Suppressor macrophage treated with lipopolysaccharide for 4 hours (primary cell): Measurements from ENCODE around the gene MAD1L1.
"Not testable (repeated sequence)": the region's sequence is repeated elsewhere in the genome, so short reads cannot be mapped to it uniquely, and the experiment has no call there.

Source experiments
- DNase-seq: peaks from one replicate; pipeline ENCODE4 v3.0.0-alpha.2; 2020

Gene MAD1L1

DNA sequence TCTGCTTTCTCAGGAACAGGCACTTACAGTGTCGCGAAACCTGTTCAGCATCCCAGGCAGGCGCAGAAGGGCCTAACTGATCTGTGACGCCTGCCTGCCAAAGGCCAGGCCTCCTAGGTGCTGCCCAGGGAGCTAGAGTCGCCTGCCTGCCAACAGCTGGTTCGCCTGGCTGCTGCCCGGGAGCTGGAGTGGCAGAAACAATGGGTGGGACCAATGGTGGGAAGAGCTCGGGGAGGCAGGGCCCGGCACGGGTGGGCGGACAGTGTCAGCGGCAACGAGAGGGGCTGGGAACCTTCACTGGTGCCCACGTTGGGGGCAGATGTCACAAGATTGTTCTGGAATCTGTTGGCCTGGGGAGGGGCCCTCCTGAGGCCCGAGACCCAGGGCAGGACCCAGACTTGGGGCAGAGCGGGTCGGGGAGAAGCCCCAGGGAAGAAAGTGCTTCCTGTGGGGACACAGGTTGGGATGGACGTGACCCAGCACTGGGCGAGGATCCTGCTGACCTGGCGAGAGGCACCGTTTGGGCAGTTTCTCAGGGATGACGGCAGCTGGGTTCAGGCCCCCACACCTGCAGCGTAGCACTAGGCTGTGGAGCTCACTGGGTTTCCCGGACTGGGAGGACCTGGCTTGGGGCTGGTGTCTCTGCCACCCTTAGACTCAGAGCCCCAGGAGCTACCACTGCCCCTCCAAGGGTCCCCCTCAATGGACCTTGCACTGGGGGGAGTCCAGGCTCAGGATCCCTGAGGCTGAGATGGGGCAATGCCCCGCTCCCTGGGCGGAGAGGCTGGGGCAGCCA, 380.8 kb downstream of the MAD1L1 start:
- DNase-seq, result no peak

DNA sequence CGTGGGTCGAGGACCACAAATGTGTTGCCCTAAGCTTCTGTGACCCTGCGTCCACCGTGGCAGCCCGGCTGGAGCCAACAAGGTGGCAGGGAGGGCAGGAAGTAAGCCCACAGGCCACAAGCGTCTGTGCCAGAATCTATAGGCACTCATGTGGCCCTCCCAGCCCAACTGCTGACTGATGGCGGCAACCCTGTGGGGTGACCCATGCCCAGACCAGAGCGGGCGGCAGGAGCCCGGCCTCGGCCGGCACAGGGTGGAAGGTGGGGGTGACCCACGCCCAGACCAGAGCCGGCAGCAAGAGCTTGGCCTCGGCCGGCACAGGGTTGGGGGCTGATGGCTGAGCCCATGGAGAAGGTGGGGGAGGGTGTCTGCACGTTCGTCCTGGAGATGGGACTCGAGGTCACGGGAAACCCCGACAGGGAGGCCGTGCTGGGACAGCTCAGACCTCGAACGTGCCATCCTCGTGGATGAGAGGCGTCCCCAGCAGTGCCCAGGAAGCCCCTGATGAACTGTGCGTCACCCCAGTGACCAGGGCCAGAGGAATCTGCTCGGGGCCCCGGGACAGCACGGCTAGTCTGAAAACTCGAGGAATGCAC, 381.7 kb downstream of the MAD1L1 start:
- no peak for DNase-seq

GRCh38 chr7:1850111-1850975, 382.4 kb downstream of the MAD1L1 start:
- no peak for DNase-seq

DNA sequence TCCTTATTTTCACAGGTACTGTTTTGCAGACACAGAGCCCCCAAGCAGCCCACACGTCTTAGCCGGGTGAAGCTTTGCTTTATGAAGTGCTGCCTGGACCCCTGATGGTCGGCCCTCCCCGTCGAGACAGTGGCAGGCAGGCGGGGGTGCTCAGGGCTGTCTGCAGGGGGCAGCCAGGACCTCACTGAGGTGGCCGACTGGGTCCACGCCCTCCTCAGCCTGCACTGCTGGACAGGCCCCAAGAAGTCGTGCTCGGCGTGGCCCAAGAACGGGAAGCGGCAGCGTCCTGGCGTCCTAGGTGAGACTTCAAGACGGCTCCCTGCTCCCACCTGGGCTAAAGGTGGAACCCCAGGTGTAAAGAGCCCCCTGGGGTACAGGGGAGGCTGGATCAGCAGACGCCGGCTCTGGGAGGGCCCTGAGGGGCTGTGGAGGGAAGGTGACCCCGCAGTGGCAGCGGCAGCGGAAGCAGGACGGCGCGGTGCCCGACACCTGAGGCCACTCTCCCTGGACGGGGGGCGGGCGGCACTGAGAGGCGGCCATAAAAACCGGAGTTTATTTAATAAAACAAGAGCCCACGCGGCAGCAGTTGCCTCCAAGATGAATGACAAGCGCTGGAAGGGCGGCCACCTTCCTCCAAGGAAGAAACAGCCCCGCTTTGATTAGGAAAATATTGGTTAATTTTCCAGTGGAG, 383.2 kb downstream of the MAD1L1 start:
- DNase-seq, result no peak

- DNase-seq, result no peak
Observed at GRCh38 chr7:1848911-1849311, 383.8 kb downstream of the MAD1L1 start.

GRCh38 chr7:1848013-1848640, 384.6 kb downstream of the MAD1L1 start:
- no peak for DNase-seq

DNA sequence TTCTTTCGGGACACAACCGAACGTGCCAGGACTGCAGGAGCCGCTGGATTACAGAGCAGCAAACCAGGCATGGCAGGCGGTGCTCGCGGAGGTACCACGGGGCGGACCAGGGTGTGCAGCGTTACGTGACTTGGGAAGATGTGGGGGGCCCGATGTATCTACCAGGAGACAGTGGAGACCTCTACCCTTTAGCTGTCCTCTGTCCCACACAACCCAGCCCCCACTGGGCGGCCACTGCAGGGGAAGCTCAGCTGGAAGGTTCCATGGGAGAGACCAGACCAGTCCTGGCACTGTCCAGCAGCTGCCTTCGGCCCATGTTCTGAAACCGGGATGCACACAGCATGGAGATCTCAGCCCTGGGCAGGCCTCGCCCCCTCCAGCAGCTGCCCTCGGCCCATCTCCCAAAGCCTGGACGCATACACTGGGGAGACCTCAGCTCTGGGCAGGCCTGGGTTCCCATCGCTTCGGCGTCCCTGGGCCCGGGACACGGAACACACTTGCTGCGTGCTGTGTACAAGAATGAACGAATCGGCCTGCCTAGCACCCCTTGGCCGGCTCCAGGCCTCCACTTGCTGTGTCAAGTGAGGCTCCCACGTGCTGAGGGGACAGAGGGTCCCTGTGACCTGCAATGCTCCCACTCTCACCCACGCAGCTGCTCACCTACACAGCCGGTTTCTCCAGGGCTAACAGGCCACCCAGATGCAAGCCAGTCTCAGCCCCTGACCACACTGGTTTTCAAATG, 385.3 kb downstream of the MAD1L1 start:
- DNase-seq, result no peak

DNA sequence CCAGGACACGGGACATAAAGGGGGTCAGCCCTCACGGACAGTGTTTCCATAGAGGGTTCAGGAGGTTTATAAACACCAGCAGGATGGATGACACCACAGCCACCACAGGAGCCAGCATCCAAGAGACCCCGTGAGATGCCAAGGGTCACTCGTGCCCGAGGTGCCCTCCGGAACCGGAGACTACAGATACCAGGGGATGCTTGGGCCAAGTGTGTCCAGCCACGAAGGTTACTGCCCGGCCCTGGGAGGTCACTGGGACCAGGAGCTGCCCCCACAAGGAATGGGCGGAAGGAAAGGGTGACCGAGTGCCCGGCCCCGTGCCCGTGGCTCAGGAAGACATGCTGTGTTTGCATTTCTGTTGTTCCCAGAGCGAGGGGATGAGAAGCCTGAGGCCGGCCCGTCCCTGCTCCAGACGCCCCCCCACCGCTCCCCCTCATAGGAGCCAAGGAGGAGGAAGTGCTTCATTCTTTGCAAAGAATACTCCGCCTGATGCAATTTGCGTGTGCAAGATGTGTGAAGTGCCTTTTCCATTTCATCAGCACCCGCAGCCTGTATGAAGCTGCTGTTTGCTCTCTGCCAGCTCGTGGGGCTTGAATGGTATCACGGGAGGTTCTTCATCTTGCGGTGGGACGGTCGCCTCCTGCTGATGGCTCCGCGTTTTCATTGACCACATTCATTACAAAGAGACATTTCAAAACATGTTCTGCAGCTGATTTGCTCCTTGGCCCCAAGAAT, 386.2 kb downstream of the MAD1L1 start:
- DNase-seq, result no peak

- DNase-seq, result no peak
Observed at GRCh38 chr7:1845536-1846311, 387.0 kb downstream of the MAD1L1 start.

DNA sequence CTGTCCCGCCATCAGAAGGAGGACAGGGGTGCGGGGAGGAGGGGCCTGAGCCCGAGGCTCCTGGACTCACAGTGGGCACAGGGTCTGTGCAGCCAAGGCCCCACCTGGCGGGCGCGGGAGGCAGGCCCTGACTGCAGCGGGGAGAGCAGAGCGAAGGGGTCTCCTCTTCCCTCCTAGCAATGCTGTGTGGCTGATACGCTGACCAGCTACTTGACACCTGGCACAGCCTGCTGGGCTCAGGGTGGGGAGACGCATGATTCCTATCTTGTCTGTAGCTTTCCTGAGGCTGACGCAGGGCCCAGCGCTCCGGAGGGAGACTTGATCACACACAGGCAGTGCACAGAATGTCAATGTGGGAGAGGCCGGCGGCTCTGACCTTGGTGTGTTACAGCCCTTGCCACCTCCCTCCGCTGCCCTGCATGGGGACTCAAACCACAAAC, 387.8 kb downstream of the MAD1L1 start:
- DNase-seq, result no peak

GRCh38 chr7:1844336-1844950, 388.3 kb downstream of the MAD1L1 start:
- DNase-seq, result no peak

DNA sequence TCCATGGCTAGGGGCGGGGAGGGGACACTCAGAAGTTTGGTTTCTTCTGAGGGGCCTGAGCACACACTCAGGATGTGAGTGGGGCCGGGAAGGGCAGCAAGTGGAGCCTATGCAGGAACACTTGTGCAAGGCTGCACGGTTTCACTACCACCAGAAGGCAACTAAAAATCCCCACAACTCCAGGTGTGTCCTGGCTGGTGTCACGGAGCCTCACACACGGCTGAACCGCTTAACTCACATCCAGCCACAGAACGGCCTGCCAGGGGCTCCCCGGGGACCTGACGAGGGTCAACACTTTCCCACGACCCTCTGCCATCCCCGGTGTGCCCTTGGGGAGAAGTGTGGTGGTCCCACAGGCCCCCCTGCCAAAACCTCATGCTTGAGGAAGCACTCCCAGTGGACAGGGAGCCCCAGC, 388.8 kb downstream of the MAD1L1 start:
- DNase-seq, result no peak

- no peak for DNase-seq
Observed at GRCh38 chr7:1843271-1843861, 389.4 kb downstream of the MAD1L1 start.

GRCh38 chr7:1842321-1843221, 390.2 kb downstream of the MAD1L1 start:
- DNase-seq, result no peak

GRCh38 chr7:1841286-1842021, 391.3 kb downstream of the MAD1L1 start:
- DNase-seq, result not testable (repeated sequence)

DNA sequence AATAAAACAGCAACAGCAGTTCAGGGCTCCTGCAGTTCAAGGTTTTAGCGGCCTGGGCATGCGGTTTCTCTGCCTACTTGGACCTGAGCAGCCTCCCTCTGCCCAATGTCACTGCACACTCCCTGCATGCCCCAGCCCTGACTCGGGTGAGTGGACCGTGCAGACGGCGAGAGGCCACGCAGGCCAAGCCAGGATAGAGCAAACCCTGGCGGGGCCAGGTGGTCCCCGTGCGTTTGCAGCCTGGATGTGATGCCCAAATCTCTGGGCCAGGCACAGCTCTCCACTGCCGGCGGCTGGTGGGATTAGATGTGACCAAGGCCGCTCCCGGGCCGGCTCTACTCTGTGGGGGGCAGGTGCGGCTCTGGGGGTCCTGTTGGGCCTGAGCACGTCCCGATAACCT, 392.0 kb downstream of the MAD1L1 start:
- not testable (repeated sequence) for DNase-seq

GRCh38 chr7:1839701-1840100, 393.0 kb downstream of the MAD1L1 start:
- no peak for DNase-seq
